NCI-H2171 treated with DMSO at 0.1 percent for 48 hours (cell line): ENCODE results near the gene APP.

ENCODE experiments used
- DNase-seq: peaks from one replicate; lab custom pipeline; 2025; lab: John Stamatoyannopoulos, UW

Gene APP

DNA sequence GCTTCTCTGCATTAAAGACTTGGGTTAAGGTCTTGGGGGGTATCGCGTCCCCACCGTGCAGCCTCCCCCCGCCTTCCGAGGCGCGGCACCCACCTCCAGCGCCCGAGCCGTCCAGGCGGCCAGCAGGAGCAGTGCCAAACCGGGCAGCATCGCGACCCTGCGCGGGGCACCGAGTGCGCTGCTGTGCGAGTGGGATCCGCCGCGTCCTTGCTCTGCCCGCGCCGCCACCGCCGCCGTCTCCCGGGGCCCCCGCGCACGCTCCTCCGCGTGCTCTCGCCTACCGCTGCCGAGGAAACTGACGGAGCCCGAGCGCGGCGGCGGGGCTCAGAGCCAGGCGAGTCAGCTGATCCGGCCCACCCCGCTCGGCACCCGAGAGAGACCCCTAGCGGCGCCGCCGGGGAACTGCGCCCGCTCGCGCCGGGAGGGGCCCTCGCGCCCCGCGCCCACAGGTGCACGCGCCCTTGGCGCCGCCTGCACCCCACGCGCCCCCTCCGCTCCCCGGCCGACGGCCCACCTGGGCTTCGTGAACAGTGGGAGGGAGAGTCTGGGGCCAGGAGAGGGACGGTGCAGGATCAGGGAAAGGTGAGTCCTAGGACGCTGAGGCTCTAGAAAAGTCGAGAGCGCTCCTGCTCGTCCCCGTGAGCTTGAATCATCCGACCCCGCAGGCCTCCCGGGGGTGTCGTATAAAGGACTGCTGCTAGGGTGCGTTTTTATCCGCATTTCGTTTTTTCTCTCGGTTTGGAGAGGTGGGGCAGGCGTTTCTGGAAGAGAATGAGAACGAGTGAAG lies at the start of gene APP:
Gene APP, minus strand, starts transcription at position 300 of the 787 bp plus-strand sequence. Its CDS starts 150 bp downstream, at position 150.
- DNase-seq: peak; percentile 75

DNA sequence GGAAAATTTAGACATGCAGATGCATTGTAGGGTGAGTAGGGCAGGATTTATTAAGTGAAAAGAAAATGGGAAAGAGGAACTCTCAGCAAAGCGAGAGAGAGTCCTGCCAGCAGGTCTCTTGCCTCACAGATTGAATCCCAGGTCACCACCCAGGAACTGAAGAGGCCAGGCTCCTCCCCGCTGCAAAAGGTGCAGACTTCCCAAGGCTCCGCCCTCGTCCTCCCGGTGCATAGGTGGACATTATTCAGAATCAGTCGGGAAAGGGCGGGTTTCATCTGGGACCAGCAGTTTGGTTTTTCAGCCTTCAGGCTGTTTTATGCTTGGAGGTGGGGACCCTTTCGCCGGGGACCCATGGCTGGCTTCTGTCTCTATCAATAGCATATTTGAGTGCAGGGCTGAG lies 41.6 kb upstream of the APP start:
- no peak for DNase-seq

DNA sequence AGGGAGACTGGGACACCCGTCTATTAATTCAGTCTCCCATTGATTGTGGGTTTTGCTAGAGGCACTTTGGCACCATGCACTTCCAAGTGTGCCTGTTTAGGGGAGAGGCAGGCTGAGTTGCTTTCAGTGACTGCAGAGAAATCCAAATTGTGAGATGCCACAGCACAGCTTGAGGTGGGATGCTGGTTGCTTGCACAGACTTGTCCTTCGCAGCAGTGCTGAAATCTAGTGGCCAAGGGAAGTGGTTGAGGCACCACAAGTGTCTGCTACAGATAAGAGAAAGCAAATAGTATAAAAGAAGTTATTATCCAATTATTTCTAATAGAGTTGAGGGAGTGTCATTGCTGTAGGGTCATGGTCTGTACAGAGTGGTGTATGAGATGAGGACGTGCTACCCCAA lies 40.0 kb upstream of the APP start:
- no peak for DNase-seq

DNA sequence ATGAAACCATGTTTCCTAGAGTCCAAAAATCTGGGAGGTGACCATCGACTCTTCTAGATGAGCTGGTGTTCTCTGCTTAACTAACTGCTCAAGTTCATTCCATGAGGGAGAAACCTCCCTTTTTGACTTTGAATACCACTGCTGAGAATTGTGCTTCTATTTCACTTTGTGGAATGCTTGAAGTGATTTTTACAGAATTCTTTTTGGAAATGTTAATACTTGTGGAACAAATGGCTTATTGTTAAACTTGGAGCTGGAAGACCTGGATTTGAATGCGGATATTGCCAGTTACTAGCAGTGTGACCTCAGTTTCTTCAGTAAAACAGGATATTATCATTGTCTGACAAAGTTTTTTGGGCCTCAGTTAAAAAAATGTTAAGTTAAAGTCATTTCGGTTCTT lies 36.5 kb upstream of the APP start:
- no peak for DNase-seq

DNA sequence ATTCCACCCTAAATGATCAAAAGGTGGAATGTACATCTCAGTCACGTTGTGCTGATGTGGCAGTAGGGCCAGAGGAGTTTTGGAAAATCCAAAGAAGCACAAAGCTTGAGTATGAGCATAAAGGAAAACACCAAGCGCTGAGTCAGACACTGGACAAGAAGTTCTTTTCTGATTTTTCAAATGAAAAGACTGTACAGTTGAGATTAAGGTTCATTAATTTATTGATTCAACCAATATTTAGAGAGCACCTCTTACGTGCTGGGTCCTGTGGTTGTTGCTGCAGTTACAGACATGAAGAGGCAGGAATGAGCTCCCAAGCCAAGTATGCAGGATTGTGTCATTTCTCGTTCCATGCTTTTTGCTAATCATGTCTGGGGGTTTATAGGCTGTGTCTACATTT lies 28.9 kb upstream of the APP start:
- no peak for DNase-seq

DNA sequence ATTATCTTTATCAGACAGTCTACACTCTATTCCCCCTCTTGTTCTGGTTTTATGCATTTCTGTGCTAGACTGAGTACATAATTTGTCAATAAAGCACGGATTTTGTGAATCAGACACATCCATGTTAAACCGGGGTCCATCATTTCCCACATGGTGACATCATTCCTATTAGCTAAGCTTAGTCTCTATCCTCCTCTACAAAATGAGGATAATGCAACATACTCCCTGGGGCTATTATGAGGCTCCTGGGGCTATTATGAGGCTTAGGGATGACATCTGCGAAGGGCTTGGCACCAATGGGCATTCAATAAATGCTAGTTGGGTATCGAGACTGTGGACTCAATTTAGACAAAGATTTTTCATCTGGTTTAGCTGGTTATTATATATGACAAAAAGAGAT lies 25.1 kb upstream of the APP start:
- DNase-seq: no peak

DNA sequence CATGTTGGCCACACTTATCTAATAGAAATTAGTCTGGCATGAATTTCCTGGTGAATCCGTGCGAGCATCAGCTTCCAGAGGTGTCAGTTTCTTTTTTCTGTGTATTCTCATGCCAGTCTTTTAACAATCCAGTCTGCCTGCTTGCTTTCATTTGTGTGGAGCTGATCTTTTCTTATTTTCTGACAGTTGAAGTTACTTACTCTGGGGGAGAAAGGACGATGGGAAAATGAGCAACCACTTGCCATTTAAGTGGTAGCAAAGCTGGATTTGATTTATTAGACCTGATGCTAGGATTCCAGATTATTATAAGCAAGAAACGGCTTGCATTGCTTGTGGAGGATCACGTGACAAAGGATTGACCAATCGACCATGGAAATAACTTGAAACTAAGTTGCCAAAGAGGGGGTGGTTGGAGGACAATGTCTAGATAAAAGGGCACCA lies 24.3 kb upstream of the APP start:
- no peak for DNase-seq

DNA sequence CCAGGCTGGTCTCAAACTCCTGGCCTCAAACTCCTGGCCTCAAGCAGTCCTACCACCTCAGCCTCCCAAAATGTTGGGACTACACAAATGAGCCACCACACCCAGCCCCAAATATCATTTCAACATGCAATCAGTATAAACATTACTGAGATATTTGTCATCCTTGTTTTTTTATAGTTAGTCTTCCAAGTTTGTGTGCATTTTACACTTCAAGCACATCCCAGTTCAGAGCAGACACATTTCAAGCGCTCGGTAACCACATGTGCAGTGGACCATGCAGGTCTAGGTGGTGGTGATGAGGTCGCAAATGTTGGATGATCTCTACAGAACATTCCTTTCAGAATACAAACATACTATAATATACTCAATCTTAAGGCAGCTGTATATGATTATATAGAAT lies 23.8 kb upstream of the APP start:
- DNase-seq: no peak

DNA sequence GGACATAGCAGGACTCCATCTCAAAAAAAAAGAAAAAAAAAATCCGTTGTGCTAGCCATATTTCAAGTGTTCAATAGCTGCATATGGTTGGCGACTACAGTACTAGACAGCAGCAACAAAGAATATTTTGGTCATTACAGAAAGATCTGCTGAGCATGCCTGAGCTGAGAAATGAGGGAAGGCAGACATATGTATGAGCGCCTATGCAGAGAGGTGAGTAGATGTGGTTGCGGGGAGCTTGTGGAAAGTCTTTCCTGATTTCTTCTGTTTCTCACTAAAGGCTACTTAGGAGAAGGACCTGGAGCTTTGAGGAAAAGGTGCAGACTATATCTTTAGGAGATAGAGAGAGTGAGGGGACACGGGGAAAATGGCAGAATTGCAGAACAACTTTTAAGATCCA lies 21.0 kb upstream of the APP start:
- no peak for DNase-seq

DNA sequence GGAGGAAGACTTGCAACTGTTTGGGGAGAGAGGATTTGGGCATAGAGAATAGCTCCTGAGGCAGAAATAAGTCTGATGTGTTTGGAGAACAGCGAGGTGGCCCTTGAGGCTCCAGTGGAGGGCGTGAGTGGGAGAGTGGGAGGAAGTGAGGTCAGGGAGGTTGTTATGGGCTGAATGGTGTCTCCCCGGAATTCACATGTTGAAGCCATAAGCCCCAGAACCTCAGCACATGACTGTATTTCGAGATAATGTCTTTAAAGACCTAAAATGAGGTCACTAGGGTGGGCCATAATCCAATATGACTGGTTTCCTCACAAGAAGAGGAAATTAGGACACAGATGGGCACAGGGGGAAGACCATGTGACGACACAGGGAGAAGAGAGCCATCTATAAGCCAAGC lies 17.9 kb upstream of the APP start:
- DNase-seq: no peak

DNA sequence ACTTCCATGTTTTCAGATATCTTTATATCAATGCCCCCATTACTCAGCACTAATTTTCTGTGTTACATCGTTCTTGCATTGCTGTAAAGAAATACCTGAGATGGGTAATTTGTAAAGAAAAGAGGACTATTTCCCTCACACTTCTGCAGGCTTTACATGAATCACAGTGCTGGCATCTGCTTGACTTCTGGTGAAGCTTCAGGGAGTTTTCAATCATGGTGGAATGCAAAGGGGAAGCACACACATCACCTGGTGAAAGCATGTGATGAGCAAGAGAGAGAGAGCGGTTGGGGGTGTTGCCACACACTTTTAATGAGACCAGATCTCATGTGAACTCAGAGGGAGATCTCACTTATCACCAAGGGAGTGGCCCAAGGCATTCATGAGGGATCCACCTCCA lies 14.9 kb upstream of the APP start:
- DNase-seq: no peak

DNA sequence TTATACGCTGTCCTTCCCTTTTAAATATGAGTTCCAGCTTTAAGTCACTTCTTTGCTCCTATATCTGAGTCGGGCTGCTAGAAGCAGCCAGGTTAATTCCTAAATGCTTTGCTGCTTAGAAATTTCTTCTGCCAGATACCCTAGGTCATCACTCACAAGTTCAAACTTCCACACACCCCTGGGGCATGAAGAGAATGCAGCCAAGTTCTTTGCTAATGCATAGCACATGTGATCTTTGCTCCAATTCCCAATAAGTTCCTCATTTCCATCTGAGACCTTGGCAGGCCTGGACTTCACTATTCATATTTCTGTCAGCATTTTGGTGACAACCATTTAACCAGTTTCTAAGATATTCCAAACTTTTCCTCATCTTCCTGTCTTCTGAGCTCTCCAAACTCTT lies 14.5 kb upstream of the APP start:
- no peak for DNase-seq

DNA sequence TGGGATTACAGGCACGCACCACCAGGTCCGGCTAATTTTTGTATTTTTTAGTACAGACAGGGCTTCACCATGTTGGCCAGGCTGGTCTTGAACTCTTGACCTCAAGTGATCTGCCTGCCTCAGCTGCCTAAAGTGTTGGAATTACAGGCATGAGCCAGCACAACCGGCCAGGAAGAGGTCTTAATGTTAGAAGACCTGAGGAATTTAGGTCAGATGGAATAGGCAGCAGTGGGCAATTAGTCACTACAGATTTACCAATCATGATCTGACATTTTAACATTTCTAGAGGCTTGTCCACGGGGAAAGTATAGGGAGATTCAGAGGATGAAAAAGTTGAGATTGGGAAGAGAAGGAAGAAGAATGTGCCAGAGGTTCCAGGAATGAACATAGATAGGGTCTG lies 8.9 kb upstream of the APP start:
- no peak for DNase-seq

DNA sequence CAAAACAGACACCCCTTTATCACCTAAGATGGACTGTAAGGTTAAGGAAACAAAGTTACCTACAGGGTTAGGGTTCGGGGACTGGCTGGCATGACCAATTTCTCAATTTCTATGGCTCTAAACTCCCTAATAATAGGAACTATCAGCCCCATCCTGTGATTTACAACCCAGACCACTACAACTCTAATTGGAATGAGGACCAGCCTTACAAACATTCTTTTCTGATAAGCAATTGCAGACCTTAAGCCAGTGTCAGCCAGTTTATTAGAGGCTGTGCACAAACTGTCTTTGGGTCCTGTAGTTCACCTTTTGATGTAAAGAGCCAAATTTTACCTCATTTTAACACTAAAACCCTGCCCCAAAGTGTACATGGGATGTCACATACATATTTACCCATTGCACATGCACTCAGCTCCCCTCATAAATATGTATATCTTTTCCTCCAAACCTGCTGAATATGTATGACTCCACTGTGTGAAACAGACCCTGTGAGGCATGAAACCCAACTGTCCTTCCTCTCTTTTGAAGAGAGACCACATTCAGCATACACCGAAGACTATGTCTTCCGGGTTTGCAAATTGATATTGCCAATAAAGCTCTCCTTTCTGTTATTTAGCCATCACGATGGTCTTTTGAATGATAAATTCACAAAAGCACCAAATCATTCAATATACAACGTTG lies 7.3 kb upstream of the APP start:
- no peak for DNase-seq

DNA sequence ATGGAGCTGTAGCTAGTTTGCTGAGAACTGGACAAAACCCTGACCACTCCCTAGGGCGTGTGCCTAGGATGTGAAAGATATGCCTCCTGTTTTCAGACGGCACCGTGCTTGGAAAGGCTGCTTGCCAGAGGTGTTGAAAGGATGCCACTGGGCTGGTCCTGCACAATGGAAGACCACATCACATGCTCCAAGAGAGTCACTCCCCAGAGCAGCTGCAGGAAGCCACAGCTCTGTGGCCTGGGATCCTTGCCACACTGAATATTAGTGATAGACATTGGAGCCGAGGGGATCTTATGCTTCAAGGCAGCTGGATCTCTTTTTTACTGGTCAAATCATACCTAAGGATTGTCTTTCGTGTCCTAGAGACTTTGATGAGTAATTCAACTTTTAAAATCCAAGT lies 6.6 kb upstream of the APP start:
- no peak for DNase-seq

DNA sequence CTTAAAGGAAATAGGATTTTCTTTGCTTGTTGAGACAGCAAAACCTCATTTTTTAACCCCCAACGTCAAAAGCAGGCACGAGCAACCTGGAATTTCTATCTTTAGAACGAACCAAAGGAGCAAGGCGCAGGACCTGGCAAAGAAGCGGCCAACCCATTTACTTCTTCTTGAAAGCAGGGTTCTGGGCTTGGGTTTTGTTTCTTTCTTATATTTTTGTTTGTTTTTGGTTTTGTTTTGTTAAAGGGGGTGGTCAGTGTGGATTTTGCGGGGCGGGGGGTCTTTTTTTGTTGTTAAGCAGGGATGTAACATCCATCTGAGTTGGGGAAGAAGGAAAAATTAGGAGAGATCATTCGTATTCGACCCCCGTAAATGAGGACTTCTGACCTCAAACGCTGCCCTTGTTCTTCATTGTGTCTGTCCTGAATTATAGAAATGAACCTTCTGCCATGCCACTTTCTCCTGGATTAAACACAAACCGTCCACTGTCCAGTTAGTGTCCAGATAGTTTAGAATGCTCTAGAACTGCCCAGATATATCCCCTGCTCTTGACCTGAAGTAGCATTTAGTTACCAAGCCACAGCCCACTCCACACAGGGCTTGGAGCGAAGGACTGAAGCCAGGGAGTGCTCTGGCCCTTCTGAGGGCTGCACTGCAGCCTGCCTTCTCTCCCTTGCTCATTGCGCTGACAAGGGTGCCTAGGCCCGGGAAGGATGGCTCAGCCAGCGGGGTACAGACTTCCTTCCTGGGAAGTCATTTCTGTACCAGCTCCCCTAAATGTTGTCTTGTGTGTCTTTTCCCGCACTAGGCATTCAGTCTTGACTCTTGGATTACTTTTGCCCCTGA lies 909 bp upstream of the APP start:
- no peak for DNase-seq

DNA sequence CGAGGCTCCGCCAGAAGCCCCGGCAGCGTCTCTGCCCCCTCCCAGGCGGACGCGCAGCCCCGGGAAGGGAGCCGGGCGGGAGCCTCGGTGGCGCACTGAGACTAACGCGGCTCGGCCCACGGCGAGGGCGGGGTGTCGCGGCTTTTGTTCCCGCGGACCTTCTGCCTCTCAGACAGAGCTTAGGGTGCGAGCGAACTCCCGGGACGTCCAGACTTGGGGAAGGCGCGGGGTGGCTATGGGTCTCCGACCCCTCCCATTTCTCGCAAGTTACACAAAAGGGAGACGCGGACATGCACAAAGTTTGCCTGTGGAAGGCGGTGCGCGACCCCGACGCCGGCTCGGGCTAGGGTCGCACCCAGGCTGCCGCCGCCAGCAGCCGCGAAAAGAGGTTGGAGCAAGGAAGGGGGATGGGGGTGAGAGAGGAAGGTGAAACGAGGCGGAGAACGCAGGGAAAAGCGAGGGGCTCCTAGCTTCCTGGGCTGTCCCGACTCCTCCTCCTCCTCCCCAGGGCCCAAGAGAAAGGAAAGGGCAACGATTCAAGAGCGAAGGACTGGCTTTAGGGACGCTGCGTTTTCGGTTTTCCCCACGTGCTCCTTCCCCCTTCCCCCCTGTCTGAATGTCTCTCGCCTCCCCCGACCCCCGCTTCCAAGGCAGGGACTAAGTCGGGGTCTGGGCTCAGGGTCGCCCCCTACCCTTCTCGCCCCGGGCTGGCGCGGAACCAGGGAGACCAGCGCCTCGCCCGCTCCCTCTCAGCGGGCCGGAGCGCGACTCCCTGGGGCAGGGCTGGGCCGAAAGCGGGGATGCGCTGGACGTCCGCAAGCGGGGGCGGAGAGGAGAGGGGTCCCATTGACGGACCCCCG lies 729 bp downstream of the APP start:
- peak; percentile 69 for DNase-seq

DNA sequence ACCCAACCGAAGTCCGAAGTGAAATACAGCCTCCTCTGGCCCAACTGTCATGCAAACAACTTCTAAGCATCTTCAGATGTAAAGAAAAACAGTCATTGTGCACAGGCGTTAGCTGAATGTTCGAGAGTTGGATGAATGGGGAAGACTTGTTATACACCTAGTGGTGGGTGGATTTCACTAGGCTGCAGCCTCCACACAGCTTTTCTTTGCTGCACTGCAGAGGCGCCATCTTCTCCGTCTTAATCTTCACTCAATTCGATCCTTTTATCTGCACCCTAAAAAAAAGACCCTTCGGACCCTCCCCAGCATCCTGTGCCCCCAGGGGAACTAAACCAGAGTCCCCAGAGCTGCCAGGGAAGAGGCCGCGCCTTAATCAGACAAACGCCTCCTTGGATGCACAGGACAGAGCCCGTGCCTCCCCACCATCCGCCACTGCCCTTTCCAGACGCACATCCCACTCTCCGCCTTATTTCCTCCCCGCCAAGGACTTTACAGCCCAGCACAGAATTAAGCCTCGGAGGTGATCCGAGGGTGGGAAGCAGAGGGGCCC lies 1.4 kb downstream of the APP start:
- DNase-seq: peak; percentile 83

DNA sequence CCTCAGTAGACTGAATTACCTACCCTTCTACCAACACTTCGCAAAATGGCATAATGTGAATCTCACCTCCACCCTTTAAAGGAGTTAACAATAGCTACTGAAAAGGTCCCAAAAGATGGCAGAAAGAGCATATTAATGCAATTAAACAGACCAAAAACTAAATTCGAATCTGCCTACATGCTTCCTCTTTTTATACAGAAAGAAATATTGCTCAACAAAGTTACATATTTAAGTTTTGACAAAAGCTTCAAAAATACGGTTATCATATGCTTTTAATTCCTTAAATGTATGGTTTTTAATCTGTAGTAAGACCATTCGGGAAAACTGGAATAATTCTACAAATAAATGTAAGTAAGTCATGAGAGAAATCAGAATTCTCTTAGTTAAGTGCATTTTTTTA lies 2.2 kb downstream of the APP start:
- DNase-seq: no peak

DNA sequence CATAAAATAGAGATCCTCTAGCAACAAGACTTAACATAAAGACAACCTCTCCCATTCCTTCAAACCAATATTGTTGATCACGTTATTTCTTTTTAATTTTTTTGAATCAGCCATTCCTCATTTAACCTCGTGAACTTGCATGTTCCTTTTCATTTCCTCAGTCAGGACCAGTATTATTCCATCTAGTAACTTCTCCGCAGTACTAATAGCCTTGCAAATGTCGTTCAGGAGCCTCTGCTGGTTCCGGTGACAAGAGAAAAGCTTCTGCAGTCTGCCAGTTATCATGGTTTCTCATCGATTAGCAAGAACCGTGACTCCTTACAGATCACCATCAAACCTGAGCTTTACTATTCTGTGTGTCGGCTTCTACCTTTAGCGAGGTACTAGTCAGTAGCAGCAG lies 3.0 kb downstream of the APP start:
- no peak for DNase-seq

DNA sequence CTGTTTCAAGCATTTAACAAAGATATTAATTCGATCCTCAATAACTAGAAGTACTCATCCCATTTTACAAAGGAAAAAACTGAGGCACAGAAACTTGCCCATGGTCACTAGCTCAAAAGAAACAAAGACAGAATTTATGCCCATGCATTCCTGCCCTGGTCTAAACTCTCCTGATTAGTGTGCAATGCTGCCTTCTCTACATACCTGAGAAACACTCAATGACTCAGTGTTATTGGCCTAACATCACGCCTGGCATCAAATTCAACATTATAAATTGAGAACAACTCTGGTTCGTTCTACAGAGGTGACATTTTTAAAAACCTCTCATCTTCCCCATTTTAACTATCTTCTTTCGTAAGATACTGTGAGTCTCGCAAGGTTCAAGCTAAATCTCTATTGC lies 5.2 kb downstream of the APP start:
- DNase-seq: no peak

DNA sequence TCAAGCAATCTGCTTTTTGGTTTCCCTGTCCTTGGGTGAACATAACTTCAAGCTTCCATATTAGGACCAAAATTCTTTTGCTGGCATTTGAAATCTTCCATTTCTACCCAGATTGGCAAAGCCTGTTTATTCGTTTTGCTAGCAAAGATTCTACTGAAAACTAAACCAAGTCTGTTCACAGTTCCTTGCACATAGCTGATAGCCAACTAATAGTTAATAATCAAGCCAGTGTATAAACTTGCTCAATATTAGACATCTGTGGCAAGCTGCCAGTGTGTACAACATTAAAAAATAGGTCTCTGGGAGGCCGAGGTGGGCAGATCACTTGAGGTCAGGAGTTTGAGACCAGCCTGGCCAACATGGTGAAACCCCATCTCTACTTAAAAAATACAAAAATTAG lies 6.3 kb downstream of the APP start:
- no peak for DNase-seq
